OCI-M1 (cell line): ENCODE results near the gene SALL4.
"Not testable (repeated sequence)": the region's sequence is repeated elsewhere in the genome, so short reads cannot be mapped to it uniquely, and the experiment has no call there.

Source experiments
- DNase-seq: peaks from one replicate; lab custom pipeline; 2025; lab: John Stamatoyannopoulos, UW

Gene SALL4

GRCh38 chr20:51802170-51802751 lies at the start of gene SALL4:
TSS of gene SALL4 (minus strand) at chr20:51802521. CDS start at chr20:51802408, 113 bp downstream.
- DNase-seq, result no peak

GRCh38 chr20:51848346-51848745 lies 46.0 kb upstream of the SALL4 start:
- no peak for DNase-seq

GRCh38 chr20:51840865-51841264 lies 38.5 kb upstream of the SALL4 start:
- no peak for DNase-seq

GRCh38 chr20:51837876-51838420 lies 35.6 kb upstream of the SALL4 start:
- DNase-seq, result no peak

GRCh38 chr20:51837436-51837835 lies 35.1 kb upstream of the SALL4 start:
- DNase-seq, result no peak

- DNase-seq, result no peak
These were observed 31.0 kb upstream of the SALL4 start for GRCh38 chr20:51833326-51833725.

GRCh38 chr20:51832276-51832675 lies 30.0 kb upstream of the SALL4 start:
- DNase-seq, result no peak

GRCh38 chr20:51831866-51832265 lies 29.5 kb upstream of the SALL4 start:
- no peak for DNase-seq

GRCh38 chr20:51830538-51830937 lies 28.2 kb upstream of the SALL4 start:
- DNase-seq, result no peak

GRCh38 chr20:51828762-51829161 lies 26.4 kb upstream of the SALL4 start:
- no peak for DNase-seq

GRCh38 chr20:51826372-51826771 lies 24.1 kb upstream of the SALL4 start:
- DNase-seq, result no peak

GRCh38 chr20:51818479-51819008 lies 16.2 kb upstream of the SALL4 start:
- no peak for DNase-seq

GRCh38 chr20:51816856-51817255 lies 14.5 kb upstream of the SALL4 start:
- DNase-seq, result not testable (repeated sequence)

- DNase-seq, result no peak
These were observed 13.2 kb upstream of the SALL4 start for GRCh38 chr20:51815383-51816076.

GRCh38 chr20:51812861-51813260 lies 10.5 kb upstream of the SALL4 start:
- DNase-seq, result no peak

GRCh38 chr20:51811514-51812128 lies 9.3 kb upstream of the SALL4 start:
- no peak for DNase-seq

GRCh38 chr20:51811042-51811355 lies 8.7 kb upstream of the SALL4 start:
- peak; percentile 4 for DNase-seq

GRCh38 chr20:51810155-51811041 lies 8.1 kb upstream of the SALL4 start:
- DNase-seq, result no peak

GRCh38 chr20:51807720-51808250 lies 5.5 kb upstream of the SALL4 start:
- DNase-seq, result no peak

- DNase-seq, result no peak
These were observed 2.4 kb upstream of the SALL4 start for GRCh38 chr20:51804754-51805153.

GRCh38 chr20:51803148-51803854 lies 980 bp upstream of the SALL4 start:
- no peak for DNase-seq
